Activated naive CD4-positive, alpha-beta T cell treated with anti-CD3 and anti-CD28 coated beads for 36 hours (primary cell): ENCODE measurements around the gene ZDHHC21. TPM values are rescaled to one million over a fixed set of nuclear protein-coding genes. Genes with fewer than 3 reads are reported as not detected.

Experiments
- CTCF ChIA-PET: fragments of 350-600 bp; sonication (Branson Sonifier 250); formaldehyde crosslinking; loops from one replicate; lab custom pipeline; 2021; ENCODE audit warnings: antibody characterized with exemption; lab: Charles Lee
- DNase-seq: peaks from one replicate; pipeline ENCODE4 v3.0.0-alpha.2; 2020
- H3K27ac Mint-ChIP-seq: one replicate; pipeline ENCODE4 v1.8.0; 2021; ENCODE audit warnings: mild to moderate bottlenecking, mixed read lengths
- H3K27me3 Mint-ChIP-seq: one replicate; pipeline ENCODE4 v1.8.0; 2021; ENCODE audit warnings: low read depth, mixed read lengths
- H3K36me3 Mint-ChIP-seq: one replicate; pipeline ENCODE4 v1.8.0; 2021; ENCODE audit warnings: low read depth, mixed read lengths
- H3K4me1 Mint-ChIP-seq: one replicate; pipeline ENCODE4 v1.8.0; 2021; ENCODE audit warnings: low read depth, mixed read lengths
- H3K4me3 Mint-ChIP-seq: one replicate; pipeline ENCODE4 v1.8.0; 2021; ENCODE audit warnings: mild to moderate bottlenecking, moderate library complexity, mixed read lengths
- H3K9me3 Mint-ChIP-seq: one replicate; pipeline ENCODE4 v1.8.0; 2021; ENCODE audit warnings: mixed read lengths
- intact Hi-C: fragments of 100-400 bp; cut with micrococcal nuclease; formaldehyde crosslinking; loops from one replicate; pipeline ENCODE4 v1.15.1; 2023
- total RNA-seq, 2 experiments: library from RNA; stranded (reverse); gene quantifications; one replicate each; pipeline ENCODE4 v1.2.3, GENCODE V29; 2021

Gene ZDHHC21, protein sequence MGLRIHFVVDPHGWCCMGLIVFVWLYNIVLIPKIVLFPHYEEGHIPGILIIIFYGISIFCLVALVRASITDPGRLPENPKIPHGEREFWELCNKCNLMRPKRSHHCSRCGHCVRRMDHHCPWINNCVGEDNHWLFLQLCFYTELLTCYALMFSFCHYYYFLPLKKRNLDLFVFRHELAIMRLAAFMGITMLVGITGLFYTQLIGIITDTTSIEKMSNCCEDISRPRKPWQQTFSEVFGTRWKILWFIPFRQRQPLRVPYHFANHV
- 1 to 10 TPM; 3.5 to 3.8 TPM for total RNA-seq

DNA sequence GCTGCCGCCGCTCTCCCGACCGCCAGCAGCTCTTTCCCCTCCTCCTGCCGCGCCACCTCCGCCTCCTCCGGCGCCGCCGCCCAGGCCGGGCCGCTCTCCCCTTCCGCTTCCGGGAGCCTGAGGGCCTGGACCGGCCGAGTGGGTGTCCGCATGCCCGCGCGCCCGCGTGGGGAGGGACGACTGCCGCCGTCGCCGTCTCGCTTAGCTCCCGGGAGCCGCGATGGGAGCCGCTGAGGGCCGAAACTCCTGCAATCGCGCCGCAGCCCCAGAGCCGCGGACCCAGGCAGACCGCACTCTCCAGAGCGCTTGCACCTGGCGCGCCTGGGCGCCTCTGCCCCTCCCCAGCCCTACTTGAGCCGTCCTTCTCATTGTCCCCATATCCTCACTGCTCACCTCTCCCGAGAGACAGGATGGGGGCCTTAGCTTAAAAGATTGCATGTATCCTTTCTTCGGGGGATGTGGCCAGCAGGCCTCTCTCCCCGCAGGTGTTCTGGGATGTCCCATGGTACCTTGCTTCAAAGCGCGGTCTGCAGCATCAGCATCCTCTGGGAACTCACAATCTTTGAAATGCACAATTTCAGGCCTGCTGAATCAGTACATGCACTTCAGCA, at the start of gene ZDHHC21:
Gene ZDHHC21 (minus strand): TSS at position 182 of the 611 bp plus-strand sequence. CDS start 19,092 bp downstream, outside the sequence.
- Mint-ChIP-seq H3K9me3 (no peaks in the 10 kb centered on the region), H3K27me3 (peaks cover 8% of the 10 kb centered on the region), H3K4me1 (peaks cover 31% of the 10 kb centered on the region), H3K27ac (peak within 1 kb of the TSS; percentile 79), H3K4me3 (peak within 1 kb of the TSS; percentile 89), H3K36me3 (peaks cover 13% of the 10 kb centered on the region)
- DNase-seq: peak; percentile 62
- intact Hi-C loops: loop anchor here (2.0 to 10.0 kb wide), 6 partner anchors 75 to 729 kb away; partner anchors contain the start of gene SNAPC3
- CTCF ChIA-PET: interaction anchor here (2.2 kb wide), 1 partner anchor 73 kb away, joined by 4 read pairs; no protein-coding TSS in a partner anchor

DNA sequence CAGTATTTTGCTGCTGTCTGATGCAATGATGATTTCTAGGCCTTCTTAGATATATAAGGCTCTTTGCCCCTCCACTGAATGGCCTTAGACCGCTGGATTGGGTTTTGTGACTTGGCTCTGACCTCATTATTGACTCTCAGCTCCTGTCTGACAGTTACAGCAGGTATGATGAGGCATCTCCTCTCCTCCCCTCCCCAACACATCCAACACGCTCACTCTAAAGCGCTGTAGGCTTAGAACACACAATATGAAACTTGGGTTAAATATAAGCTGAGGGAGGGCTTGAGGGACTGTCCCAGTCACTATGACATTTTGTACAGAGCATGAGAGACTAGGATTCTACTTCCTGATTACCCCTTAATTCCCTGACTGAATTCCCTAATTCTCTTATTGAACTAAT, 48.1 kb upstream of the ZDHHC21 start:
- Mint-ChIP-seq H3K27me3 (peaks cover 15% of the 10 kb centered on the region), H3K36me3 (no peaks in the 10 kb centered on the region), H3K4me3 (no peak overlapping the region), H3K9me3 (peaks cover 3% of the 10 kb centered on the region), H3K4me1 (no peaks in the 10 kb centered on the region), H3K27ac (no peak overlapping the region)
- no peak for DNase-seq
- CTCF ChIA-PET: interaction anchor here (0.6 kb wide), 1 partner anchor 35 kb away, joined by 3 read pairs; no protein-coding TSS in a partner anchor
- intact Hi-C loops: no loop called here

DNA sequence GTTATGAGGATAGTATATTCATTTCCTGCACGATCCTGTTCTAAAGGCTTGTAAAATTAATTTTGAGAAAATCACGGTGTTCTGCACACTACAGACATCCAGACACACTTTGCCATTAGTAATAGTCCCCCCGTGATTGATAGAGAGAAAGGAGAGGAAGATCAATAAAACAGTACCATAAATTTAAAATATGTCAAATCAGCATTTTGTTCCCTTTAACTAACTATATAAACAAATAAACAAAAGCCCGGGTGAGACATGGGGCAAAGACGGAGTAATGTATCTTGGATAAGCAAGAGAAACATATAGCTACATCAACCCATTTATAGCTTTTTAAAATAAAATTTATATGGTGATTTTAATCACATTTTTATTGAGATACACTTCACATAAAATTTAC, 39.9 kb upstream of the ZDHHC21 start:
- no peaks in the 10 kb centered on the region for H3K36me3 Mint-ChIP-seq

DNA sequence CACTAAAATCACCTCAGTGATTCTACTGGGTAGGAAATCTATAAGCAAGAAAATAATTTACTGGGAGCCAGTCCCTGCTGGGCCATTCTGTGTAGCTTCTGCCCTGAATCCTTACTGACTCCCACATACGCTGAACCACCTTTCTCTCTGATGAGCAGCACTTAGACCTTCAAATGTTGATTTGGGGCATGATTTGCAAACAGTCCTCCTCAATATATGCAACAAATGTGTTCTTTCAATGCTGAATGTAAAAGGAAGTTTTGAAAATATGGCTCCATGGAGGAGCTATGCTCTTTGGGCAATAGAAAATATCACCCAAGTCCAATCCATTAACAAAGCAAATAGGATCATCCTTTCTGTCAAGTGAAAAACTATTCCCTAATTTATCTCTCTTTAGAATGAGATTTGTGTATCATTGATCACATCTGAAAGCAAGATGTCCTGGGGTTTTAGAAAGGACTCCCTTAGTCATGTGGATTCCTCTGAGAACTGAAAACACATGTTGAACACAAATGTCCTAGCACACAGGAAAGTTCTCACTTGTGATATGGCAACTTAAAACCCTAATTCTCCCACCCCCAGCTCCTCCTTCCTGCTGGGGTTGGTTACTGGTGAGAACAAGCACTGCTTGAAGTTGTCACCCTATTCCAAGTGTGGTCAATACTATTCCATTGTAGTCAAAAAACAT, 38.2 kb upstream of the ZDHHC21 start:
- Mint-ChIP-seq H3K27ac (no peak overlapping the region), H3K27me3 (peaks cover 3% of the 10 kb centered on the region), H3K36me3 (no peaks in the 10 kb centered on the region), H3K4me1 (no peaks in the 10 kb centered on the region), H3K4me3 (no peak overlapping the region), H3K9me3 (no peaks in the 10 kb centered on the region)
- CTCF ChIA-PET: interaction anchor here (0.5 kb wide), 1 partner anchor 156 kb away, joined by 3 read pairs; no protein-coding TSS in a partner anchor
- intact Hi-C loops: no loop called here
- no peak for DNase-seq

More for the DNA sequence above, 39.9 kb upstream of the ZDHHC21 start:
- CTCF ChIA-PET: no interaction called here
- no peak overlapping the region for H3K4me3 Mint-ChIP-seq
- no peaks in the 10 kb centered on the region for H3K4me1 Mint-ChIP-seq
- H3K9me3 Mint-ChIP-seq: no peaks in the 10 kb centered on the region
- H3K27ac Mint-ChIP-seq: no peak overlapping the region
- H3K27me3 Mint-ChIP-seq: peaks cover 9% of the 10 kb centered on the region
- no peak for DNase-seq
- intact Hi-C loops: no loop called here

DNA sequence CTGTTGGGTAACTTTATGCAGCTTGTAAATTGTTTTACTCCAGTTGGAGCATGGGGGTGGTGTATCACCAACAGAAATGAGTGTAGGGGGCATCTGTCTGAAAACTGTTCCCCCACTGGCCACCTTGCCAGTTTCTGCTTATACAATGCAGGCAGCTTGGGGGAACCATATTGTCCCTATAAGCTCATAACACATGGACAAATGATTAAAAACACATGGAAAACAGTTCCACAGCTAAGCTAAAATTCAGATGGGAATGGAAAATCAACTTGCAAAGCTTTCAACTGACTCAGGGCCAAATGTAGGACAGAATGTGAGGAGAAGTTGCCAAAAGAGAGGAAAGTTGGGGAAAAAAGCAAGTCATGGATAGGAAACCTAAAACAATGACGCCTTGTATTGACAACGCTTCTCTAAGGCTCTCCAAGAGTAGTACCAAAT, 37.2 kb upstream of the ZDHHC21 start:
- no peak overlapping the region for H3K4me3 Mint-ChIP-seq
- no peaks in the 10 kb centered on the region for H3K36me3 Mint-ChIP-seq
- DNase-seq: no peak
- CTCF ChIA-PET: no interaction called here
- intact Hi-C loops: no loop called here
- peaks cover 6% of the 10 kb centered on the region for H3K27me3 Mint-ChIP-seq
- no peaks in the 10 kb centered on the region for H3K4me1 Mint-ChIP-seq
- H3K27ac Mint-ChIP-seq: no peak overlapping the region
- no peaks in the 10 kb centered on the region for H3K9me3 Mint-ChIP-seq

DNA sequence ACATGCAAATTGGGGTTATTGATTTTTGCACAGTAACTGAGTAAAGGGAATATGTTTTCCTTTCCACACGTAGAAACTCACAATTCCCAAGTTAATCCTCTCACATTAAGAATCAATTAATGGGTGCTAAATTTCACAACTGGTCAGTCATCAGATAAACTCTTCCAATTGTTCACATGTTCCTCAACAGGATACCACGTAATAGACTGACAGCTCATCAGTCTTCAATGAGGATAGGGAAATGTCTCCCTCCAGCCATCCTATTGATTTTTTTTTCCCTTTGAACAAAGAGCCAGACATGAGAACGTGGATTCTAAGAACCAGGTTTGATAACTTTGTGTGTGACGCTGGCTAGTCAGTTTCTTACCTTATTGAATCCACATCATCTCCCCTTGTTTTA, 30.1 kb upstream of the ZDHHC21 start:
- H3K27me3 Mint-ChIP-seq: peaks cover 5% of the 10 kb centered on the region
- no peak overlapping the region for H3K27ac Mint-ChIP-seq
- H3K4me3 Mint-ChIP-seq: no peak overlapping the region
- H3K9me3 Mint-ChIP-seq: no peaks in the 10 kb centered on the region
- no peaks in the 10 kb centered on the region for H3K4me1 Mint-ChIP-seq
- no peaks in the 10 kb centered on the region for H3K36me3 Mint-ChIP-seq
- DNase-seq: no peak
- intact Hi-C loops: no loop called here
- CTCF ChIA-PET: interaction anchor here (0.5 kb wide), 1 partner anchor 1386 kb away, joined by 5 read pairs; no protein-coding TSS in a partner anchor

DNA sequence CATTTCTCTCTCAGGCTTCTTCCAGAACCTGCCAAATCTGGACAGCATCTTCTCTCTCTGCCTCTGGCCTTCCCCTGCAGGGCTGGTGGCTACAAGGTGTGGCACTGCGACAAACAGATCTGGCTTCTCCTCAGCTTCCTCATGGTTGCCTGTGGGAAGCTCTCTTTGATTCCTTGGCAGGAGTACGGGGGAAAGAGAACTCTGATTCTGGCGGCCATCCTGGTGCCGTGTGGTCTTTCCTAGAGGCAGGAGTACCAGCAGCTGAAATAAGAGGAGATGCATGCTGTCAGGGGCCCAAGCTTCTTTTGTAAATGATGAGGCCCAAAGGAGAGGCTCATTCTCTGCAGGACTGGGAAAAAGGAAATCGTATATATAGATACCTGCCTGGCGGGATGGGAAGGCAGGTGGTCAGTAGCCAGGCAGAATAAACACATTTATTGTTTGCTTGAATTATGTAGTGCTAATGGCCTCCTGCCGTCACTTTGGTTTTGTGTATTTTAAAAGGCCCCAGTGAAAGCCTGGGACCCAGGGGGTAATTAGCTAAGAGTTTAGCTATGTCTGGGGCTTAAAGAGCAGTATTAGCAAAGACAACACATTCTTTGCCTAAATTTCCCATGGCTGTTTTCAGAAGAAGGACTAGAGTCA, 29.3 kb upstream of the ZDHHC21 start, which contains the start of gene CER1:
Gene CER1 (minus strand): TSS at position 343 of the 645 bp plus-strand sequence. CDS start 61 bp downstream, at position 282.
- H3K27ac Mint-ChIP-seq: no peak within 1 kb of the TSS
- no peaks in the 10 kb centered on the region for H3K4me1 Mint-ChIP-seq
- H3K9me3 Mint-ChIP-seq: no peaks in the 10 kb centered on the region
- no peak within 1 kb of the TSS for H3K4me3 Mint-ChIP-seq
- DNase-seq: no peak
- peaks cover 9% of the 10 kb centered on the region for H3K27me3 Mint-ChIP-seq
- intact Hi-C loops: no loop called here
- no peaks in the 10 kb centered on the region for H3K36me3 Mint-ChIP-seq
- CTCF ChIA-PET: no interaction called here

DNA sequence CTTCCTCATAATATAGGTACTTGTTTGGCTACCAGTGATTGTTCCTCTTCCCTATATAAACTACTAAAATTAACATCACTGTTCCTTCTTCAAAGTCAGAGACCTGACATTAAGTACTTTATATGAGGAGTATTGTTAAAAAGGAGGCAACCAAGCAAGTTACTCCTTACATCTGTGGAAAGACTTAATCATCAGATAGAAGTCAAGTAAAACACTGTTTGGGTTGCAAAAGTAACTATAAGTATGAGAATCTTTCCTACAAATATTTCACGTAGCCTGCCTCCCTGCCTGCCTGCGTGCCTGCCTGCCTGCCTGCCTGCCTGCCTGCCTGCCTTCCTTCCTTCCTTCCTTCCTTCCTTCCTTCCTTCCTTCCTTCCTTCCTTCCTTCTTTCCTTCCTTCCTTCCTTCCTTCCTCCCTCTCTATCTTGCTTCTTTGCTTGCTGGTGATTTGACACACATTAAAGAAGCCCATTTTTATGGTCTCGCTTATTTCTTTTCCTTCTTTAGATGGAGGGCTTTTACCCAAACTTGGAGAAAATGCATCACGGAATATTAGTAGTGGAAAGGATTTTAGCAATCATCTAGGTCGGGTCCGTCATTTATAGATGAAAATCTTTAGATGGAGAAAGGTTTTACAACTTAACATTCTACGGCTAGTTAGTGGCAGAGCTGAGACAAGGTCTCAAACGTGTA, 26.1 kb upstream of the ZDHHC21 start:
- H3K4me1 Mint-ChIP-seq: no peaks in the 10 kb centered on the region
- H3K27ac Mint-ChIP-seq: no peak overlapping the region
- no peak for DNase-seq
- H3K27me3 Mint-ChIP-seq: peaks cover 8% of the 10 kb centered on the region
- H3K36me3 Mint-ChIP-seq: no peaks in the 10 kb centered on the region
- CTCF ChIA-PET: no interaction called here
- H3K9me3 Mint-ChIP-seq: no peaks in the 10 kb centered on the region
- intact Hi-C loops: no loop called here
- H3K4me3 Mint-ChIP-seq: no peak overlapping the region

DNA sequence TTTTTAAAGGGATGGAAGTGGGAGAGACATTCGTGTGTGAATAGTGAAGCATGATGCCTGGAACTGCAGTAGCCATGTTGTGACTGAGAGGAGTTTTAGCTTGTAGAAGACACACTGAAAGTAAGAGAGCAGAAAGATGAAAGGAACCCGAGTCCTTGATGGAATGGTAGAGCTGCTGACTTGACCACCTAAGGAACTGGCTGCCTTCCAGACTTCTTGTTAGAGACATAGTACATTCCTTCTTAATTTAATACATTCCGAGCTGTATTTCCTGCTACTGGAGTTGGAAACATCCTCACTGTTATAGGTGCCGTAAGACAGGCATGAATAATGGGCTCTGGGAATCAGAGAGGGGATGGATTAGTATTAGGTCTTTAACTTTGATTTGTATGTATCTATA, 21.9 kb upstream of the ZDHHC21 start:
- no peaks in the 10 kb centered on the region for H3K4me1 Mint-ChIP-seq
- CTCF ChIA-PET: no interaction called here
- intact Hi-C loops: no loop called here
- DNase-seq: no peak
- H3K4me3 Mint-ChIP-seq: no peak overlapping the region
- peaks cover 8% of the 10 kb centered on the region for H3K27me3 Mint-ChIP-seq
- H3K9me3 Mint-ChIP-seq: peaks cover 2% of the 10 kb centered on the region
- H3K36me3 Mint-ChIP-seq: no peaks in the 10 kb centered on the region
- H3K27ac Mint-ChIP-seq: no peak overlapping the region

DNA sequence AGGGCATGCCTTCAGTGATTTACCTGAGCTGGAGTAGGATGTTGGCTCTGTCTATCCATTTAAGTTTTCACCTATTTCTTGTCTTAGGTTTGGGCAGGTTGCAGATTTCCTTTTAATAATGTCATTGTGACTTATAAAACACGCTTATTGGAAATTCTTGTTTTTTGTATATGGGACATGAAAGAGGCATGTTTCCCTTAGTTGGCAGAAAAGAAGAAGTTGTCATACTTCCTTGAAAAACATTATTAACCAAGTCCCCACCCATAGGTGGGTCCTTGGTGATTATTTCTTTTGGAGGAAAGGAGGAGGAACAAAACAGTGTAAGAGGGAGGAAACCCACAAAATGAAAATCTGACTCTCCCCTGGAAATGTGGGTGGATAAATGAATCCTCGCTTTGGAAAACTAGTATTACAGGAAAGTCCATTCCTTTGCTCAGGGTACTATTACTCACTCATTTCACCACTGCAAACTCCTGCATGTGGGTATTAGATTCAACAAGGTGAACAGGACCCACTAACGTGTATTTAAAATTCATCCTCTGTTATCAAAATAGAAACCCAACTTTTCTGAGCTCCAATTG, 20.0 kb upstream of the ZDHHC21 start:
- no peak overlapping the region for H3K4me3 Mint-ChIP-seq
- H3K4me1 Mint-ChIP-seq: no peaks in the 10 kb centered on the region
- H3K27me3 Mint-ChIP-seq: peaks cover 15% of the 10 kb centered on the region
- peaks cover 8% of the 10 kb centered on the region for H3K9me3 Mint-ChIP-seq
- H3K36me3 Mint-ChIP-seq: peaks cover 2% of the 10 kb centered on the region
- intact Hi-C loops: no loop called here
- CTCF ChIA-PET: no interaction called here
- no peak for DNase-seq
- no peak overlapping the region for H3K27ac Mint-ChIP-seq

DNA sequence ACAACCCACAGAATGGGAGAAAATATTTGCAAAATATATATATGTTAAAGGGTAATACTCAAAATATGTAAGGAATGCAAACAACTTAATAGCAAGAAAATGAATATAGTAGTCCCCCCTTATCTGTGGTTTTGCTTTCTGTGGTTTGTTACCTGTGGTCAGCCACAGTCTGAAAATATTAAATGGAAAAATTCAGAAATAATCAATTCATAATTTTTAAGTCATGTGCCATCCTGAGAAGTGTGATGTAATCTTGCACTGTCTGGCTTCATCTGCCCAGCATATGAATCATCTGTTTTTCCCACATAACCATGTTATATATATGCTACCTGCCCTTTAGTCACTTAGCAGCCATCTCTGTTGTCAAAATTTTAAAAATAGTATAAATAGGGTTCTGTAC, 17.6 kb upstream of the ZDHHC21 start:
- no peaks in the 10 kb centered on the region for H3K4me1 Mint-ChIP-seq
- no peak overlapping the region for H3K27ac Mint-ChIP-seq
- intact Hi-C loops: no loop called here
- CTCF ChIA-PET: no interaction called here
- DNase-seq: no peak
- no peak overlapping the region for H3K4me3 Mint-ChIP-seq
- peaks cover 2% of the 10 kb centered on the region for H3K36me3 Mint-ChIP-seq
- H3K9me3 Mint-ChIP-seq: peaks cover 18% of the 10 kb centered on the region
- peaks cover 11% of the 10 kb centered on the region for H3K27me3 Mint-ChIP-seq
